ENCODE results near the gene XRCC6.

The XRCC6 gene

DNA sequence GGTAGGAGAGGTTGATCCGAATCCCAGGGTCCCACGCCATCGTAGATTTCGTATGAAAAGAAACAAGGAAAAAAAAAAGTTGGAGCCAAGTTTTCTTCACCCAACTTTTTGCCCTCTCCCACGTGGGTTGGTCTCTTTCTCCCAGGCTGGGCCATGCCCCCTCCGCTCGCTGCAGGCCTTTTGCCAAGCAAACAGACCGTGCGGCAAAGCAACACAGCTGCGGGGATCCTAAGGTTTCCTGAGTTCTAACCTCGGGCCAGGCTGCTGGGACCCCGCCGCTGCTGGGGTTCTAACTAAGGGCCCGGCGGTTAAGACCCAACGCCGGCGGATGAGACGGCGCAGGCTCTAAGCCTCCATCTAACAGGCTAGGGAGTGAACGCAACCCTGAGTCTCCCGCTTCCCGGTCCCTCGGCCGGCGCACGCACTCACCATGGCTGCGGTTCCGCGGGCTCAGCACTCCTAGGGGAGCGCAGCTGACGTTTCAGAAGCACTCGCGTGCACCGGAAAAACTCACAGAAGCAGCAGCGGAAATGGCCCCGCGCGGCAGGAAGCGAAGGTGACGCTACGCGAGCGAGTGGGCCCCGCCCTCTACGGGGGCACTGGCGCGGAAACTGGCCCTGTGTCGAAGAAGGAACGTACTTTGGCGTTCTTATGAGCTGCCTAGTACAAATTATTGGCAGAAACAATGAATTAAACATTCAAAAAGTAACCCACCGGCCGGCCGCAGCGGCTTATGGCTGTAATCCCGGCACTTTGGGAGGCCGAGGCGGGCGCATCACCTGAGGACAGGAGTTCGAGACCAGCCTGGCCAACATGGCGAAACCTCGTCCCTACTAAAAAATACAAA, 67.5 kb downstream of the XRCC6 start, which contains the start of gene SNU13:
TSS of gene SNU13 (minus strand) at position 503 of the 847 bp plus-strand sequence. CDS start at position 432, 71 bp downstream.
- DNase-seq, result peak; percentile 85 to 92

DNA sequence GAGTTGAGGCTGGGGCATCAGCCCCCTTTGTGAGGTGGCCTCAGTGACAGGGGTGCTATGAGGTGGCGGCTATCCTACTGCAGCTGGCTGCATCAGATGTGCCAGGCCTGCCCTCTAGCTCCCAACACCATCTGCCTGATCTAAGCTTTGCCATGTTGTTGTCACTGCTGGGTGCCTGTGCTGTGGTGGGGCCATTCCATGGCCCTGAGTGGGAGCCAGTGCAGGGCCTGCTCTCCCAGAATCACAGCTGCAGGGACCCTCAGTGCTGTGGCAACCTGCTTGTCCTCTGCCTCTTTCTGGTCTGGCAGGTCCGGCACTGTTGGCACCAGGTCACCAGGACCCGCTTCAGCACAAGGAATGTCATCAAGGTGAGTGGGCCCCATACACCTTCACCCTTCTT, 69.4 kb downstream of the XRCC6 start:
- DNase-seq, result no peak

DNA sequence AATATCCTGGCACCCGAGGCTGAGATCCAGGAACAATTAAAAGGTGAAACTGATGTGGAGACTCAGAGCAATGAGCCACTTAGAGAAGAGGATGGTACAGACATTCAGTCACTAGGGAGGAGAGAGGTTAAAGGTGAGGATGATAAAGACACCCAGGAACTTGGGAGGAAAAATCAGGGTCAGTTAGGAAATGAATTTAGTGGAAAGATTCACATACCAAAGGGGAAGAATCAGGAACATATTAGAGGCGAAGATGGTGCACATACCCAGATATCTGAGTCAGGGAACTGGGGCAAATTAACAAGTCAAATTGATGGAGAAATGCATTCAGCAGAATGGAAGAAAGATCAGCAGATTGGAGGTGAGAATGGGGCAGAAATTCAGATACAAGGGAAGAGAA, 74.1 kb downstream of the XRCC6 start:
- DNase-seq, result no peak

DNA sequence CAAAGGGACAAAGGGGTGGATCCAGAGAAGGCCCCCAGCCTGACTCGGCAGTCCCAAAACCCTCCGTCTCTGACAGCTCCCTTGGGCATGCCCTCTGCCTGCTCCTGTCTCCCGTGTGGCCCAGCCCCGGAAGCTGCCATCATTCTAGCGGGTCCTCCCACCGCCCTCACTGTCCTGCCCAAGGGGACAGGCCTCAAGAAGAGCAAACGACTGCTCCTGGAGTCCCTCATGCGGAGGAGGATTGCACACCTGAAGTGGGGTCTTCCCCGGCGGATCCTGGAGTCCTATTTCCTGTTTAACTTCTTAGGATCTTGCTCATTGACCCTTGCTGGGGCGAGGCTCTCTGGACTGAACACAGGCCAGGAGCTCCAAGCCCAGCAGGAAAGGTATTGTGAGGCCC, 75.6 kb downstream of the XRCC6 start:
- no peak for DNase-seq

DNA sequence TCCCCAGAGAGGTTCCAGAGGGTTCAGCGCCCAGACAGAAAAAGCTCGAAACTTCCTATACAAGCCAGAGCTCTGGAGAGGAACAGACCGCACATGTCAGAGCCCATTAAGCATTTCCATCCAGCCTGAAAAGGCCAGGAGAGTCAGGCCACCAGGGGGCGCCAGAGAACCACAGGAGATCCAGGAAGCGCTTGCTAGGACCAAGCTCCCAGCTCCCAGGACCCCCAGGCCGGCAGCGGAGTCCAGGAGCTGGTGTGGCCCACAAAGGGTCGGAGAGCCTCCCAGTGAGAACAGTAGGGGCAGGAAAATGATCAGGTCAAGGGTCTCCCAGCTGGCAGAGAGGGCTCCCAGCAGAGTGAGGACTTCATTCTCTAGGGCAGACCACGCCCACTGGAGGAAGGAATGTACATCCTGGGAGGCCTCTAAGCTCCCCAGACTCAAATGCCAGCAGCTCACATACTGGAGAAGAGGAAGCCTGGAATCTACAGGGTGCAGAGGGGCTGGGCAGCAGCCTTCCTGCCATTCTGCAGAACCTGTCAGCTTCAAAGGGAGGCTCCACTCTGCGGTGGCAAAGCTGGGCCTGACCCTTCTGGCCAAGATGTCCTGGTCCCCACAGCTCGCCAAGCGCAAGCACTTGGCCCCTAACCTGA, 76.2 kb downstream of the XRCC6 start:
- peak; percentile 70 to 98 for DNase-seq

DNA sequence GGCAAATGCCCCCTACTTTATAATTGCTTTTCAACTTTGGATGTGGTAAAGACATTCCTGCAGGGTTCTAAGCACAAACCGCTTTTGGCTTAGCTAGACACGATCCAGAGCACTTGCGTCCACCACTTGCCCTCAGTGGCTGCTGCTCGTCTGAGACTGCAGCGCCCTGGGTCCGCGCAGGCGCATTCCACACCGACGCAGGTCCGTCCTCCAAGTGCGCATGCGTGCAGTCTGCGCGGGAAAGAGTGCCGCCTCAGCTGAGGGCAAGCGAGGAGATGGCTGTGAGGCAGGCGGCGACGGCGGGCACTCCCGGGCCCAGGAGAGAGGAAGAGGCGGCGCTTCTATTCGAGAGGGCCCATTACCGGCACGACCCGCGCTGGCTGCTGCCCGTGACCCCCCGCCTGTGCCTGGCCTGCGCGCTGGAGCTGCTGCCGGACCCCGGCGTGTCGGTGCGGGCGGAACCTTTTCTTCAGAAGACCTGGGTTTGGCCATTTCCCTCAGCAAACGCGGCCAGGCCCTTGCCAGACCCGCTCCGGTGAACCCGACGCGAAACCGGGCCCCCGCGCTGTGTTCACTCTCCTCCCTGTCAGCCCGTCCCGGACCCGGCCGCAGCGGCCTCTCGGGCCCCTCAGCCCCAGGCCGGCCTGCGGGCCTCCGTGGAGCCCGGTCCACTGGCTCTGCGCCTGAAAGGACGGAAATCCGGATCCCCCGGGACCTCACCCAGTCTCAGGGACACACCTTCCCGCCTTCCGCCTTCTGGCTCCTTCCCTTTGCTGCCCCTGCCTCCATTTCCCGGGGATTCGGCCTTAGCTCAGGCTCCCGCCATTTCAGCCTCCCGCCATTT, 78.4 kb downstream of the XRCC6 start, which contains the start of gene MEI1:
TSS of gene MEI1 (plus strand) at position 240 of the 844 bp plus-strand sequence. CDS start at position 276, 36 bp downstream.
- peak; percentile 68 to 81 for DNase-seq

DNA sequence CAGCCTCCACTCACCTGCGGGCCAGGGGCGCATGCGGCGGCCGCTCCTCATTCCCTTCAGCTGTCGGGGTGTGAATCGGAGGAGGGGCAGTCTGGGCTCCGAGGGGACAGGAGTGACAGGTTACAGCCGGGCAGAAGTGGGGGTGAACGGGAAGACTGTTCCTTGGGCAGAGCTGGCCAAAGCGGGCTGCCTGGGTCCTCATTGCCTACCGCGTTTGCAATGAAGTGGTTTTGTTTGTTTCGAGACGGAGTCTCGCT, 78.9 kb downstream of the XRCC6 start:
- no peak for DNase-seq

DNA sequence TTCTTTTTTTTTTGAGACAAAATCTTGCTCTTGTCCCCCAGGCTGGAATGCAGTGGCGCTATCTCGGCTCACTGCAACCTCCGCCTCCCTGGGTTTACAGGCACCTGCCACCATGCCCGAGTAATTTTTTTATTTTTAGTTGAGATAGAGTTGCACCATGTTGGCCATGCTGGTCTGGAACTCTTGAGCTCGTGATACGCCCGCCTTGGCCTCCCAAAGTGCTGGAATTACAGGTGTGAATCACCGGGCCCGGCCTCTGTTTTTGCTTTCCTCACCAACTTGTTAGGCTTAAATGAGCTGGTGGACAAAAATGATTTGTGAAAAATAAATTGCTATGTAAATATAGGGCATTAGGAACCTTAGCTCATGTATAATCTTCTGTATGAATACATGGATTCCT, 81.7 kb downstream of the XRCC6 start:
- DNase-seq, result no peak

DNA sequence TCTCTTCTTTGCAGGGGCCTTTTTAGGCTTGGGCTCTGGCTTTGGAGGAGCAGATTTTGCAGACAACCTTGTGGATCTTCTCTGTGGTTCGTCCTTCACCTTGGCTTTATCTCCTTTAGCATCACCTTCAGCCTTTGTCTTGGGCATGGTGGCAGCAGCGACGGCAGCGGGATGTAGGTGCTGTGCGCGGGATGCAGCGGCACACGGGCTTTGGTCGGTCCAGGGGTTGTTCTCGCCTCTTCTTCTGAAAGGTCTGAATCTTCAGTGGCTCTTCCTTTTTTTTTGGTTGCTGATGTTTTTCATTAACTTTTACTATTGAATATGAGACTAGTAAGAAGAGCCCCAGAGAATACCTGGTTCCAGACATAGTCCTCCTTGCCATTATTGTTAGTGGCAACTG, 88.2 kb downstream of the XRCC6 start:
- DNase-seq, result no peak

DNA sequence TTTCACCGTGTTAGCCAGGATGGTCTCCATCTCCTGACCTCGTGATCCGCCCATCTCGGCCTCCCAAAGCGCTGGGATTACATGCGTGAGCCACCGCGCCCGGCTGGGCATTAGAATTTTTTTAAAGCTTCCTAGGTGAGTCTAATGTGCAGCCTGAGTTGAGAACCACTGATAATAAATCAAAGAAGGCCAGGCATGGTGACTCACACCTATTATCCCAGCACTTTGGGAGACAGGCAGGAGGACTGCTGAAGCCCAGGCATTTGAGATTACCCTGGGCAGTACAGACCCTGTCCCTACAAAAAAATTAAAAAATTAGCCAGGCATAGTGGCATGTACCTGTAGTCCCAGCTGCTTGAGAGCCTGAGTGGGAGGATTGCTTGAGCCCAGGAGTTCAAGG, 91.9 kb downstream of the XRCC6 start:
- DNase-seq, result no peak
